ENCODE measurements around the gene SHH. TPM values are rescaled to one million over a fixed set of nuclear protein-coding genes. Genes with fewer than 3 reads are reported as not detected.

The SHH gene
- total and polyA plus RNA-seq, 2 of the 13 experiments (the other 11 are each of a cell fraction or from before 2014, with no cell fraction given), result 1.9 to 3.4 TPM

GRCh38 chr7:155800741-155801267, 11.5 kb downstream of the SHH start (continued):
- TF ChIP-seq REST (IDR thresholded peaks at IDR 0.05; ENCODE audit: borderline replicate concordance in 1 of 2, low read depth in 1 of 2, low read length in 2 of 2), result no peak
- TF ChIP-seq TBX2 (CRISPR knock-in tag; IDR thresholded peaks at IDR 0.05; ENCODE audit: borderline replicate concordance), result 0 out of 2 replicates have a peak, but pooled peaks have one; percentile 15
- no peak for TF ChIP-seq GPBP1L1 (CRISPR knock-in tag; IDR thresholded peaks at IDR 0.05)
- TF ChIP-seq NCOR1 (IDR thresholded peaks at IDR 0.05; ENCODE audit: borderline replicate concordance, low read length), result peak; percentile 58; the same call in 1 of the 2 replicates
- TF ChIP-seq ZNF563 (CRISPR knock-in tag; IDR thresholded peaks at IDR 0.05), result no peak
- no peak for TF ChIP-seq PHB2 (IDR thresholded peaks at IDR 0.05; ENCODE audit: partially characterized antibody)
- peak; percentile 33; the same call in 1 of the 2 replicates for TF ChIP-seq NCOA2 (CRISPR knock-in tag; IDR thresholded peaks at IDR 0.05)
- TF ChIP-seq ZNF816 (CRISPR knock-in tag; IDR thresholded peaks at IDR 0.05; ENCODE audit: borderline replicate concordance), result no peak
- peak; percentile 60 for TF ChIP-seq KDM2A (CRISPR knock-in tag; IDR thresholded peaks at IDR 0.05; ENCODE audit: borderline replicate concordance, low read depth)
- TF ChIP-seq ZMYM4 (CRISPR knock-in tag; IDR thresholded peaks at IDR 0.05), result peak; percentile 46; the same call in 1 of the 2 replicates
- no peak for TF ChIP-seq SMAD9 (CRISPR knock-in tag; IDR thresholded peaks at IDR 0.05)
- no peak for TF ChIP-seq NPAS2 (CRISPR knock-in tag; IDR thresholded peaks at IDR 0.05; ENCODE audit: borderline replicate concordance)

Data from HepG2 (cell line).